Fibroblast of the aortic adventitia (primary cell): ENCODE data around the gene RBP2. TPM values are rescaled to one million over a fixed set of nuclear protein-coding genes. Genes with fewer than 3 reads are reported as not detected.
A peak's percentile ranks its signal among the peaks of the same experiment; 100 is the strongest.

Experiments used
- DNase-seq: peaks from one replicate; pipeline ENCODE4 v3.0.0-alpha.2; 2010; ENCODE audit warnings: low read depth
- H3K4me3 ChIP-seq: 2 replicates; pipeline ENCODE4 v1.5.1; 2011; ENCODE audit warnings: low read depth, mild to moderate bottlenecking, control low read depth, low read length, moderate library complexity
- CTCF ChIP-seq: IDR thresholded peaks from 2 replicates; pipeline ENCODE4 v1.5.1; 2011; ENCODE audit warnings: mild to moderate bottlenecking, low read length, control low read depth, inconsistent platforms; ENCODE audit not compliant: insufficient read depth
- total RNA-seq: library from RNA; depleted of rRNA; stranded (reverse); fragments of >200 nt; gene quantifications from 2 replicates; pipeline ENCODE4 v1.2.3, GENCODE V29; 2012; ENCODE audit warnings: low replicate concordance

The RBP2 gene
- total RNA-seq, 1 donor, result not detected

GRCh38 chr3:139491027-139491700, 14.8 kb upstream of the RBP2 start:
- H3K4me3 ChIP-seq, result no peak overlapping the region
- TF ChIP-seq CTCF, result no peak
- DNase-seq, result no peak

GRCh38 chr3:139482206-139482605, 5.9 kb upstream of the RBP2 start:
- DNase-seq, result no peak
- no peak overlapping the region for H3K4me3 ChIP-seq
- TF ChIP-seq CTCF, result no peak

GRCh38 chr3:139481116-139481515, 4.8 kb upstream of the RBP2 start:
- no peak for TF ChIP-seq CTCF
- H3K4me3 ChIP-seq, result no peak overlapping the region
- DNase-seq, result peak; percentile 10

GRCh38 chr3:139480585-139480984, 4.3 kb upstream of the RBP2 start:
- H3K4me3 ChIP-seq, result no peak overlapping the region
- no peak for TF ChIP-seq CTCF
- no peak for DNase-seq

GRCh38 chr3:139477710-139478640, 1.7 kb upstream of the RBP2 start:
- TF ChIP-seq CTCF, result no peak
- H3K4me3 ChIP-seq, result no peak overlapping the region
- DNase-seq, result no peak

GRCh38 chr3:139473155-139473771, 3.1 kb downstream of the RBP2 start:
- no peak overlapping the region for H3K4me3 ChIP-seq
- TF ChIP-seq CTCF, result no peak
- DNase-seq, result no peak
